Smooth muscle cell (in vitro differentiated cells): ENCODE results near the gene NGEF. TPM values are rescaled to one million over a fixed set of nuclear protein-coding genes. Genes with fewer than 3 reads are reported as not detected.

Source experiments
- DNase-seq: peaks from one replicate; lab custom pipeline; 2025; ENCODE audit not compliant: unreplicated experiment; lab: John Stamatoyannopoulos, UW
- H2AFZ ChIP-seq: fragments of 200-600 bp; sonication (generic); 2 replicates; pipeline ENCODE4 v1.6.0; 2016; ENCODE audit warnings: antibody characterized with exemption, low read depth, mild to moderate bottlenecking
- H3F3A ChIP-seq: fragments of 200-600 bp; sonication (generic); 2 replicates; pipeline ENCODE4 v1.6.0; 2017; ENCODE audit warnings: antibody characterized with exemption, low read depth
- H3K27ac ChIP-seq: fragments of 200-600 bp; sonication (generic); 2 replicates; pipeline ENCODE4 v1.5.1; 2016; ENCODE audit warnings: low read depth, mild to moderate bottlenecking
- H3K27me3 ChIP-seq: fragments of 200-600 bp; sonication (generic); 2 replicates; pipeline ENCODE4 v1.6.1; 2016; ENCODE audit warnings: low read depth, mild to moderate bottlenecking
- H3K36me3 ChIP-seq: fragments of 200-600 bp; sonication (generic); 2 replicates; pipeline ENCODE4 v1.5.1; 2016; ENCODE audit warnings: low read depth
- H3K4me1 ChIP-seq: fragments of 200-600 bp; sonication (generic); 2 replicates; pipeline ENCODE4 v1.5.1; 2016; ENCODE audit warnings: low read depth
- H3K4me2 ChIP-seq: fragments of 200-600 bp; sonication (generic); 2 replicates; pipeline ENCODE4 v1.6.0; 2016; ENCODE audit warnings: mild to moderate bottlenecking
- H3K4me3 ChIP-seq: fragments of 200-600 bp; sonication (generic); 2 replicates; pipeline ENCODE4 v1.5.1; 2016; ENCODE audit warnings: mild to moderate bottlenecking
- H3K79me2 ChIP-seq: fragments of 200-600 bp; sonication (generic); 2 replicates; pipeline ENCODE4 v1.6.0; 2016; ENCODE audit warnings: low read depth, mild to moderate bottlenecking
- H3K9ac ChIP-seq: fragments of 200-600 bp; sonication (generic); 2 replicates; pipeline ENCODE4 v1.6.0; 2016; ENCODE audit warnings: low read depth
- H3K9me3 ChIP-seq: fragments of 200-600 bp; sonication (generic); replicated peaks from 2 replicates; pipeline ENCODE4 v1.5.1; 2016; ENCODE audit warnings: low read depth
- H4K20me1 ChIP-seq: fragments of 200-600 bp; sonication (generic); 2 replicates; pipeline ENCODE4 v1.6.0; 2016; ENCODE audit warnings: low read depth
- CTCF ChIP-seq: fragments of 200-600 bp; sonication (generic); IDR thresholded peaks from 2 replicates; pipeline ENCODE4 v1.5.1; 2017; ENCODE audit warnings: borderline replicate concordance, mild to moderate bottlenecking, antibody characterized with exemption; ENCODE audit not compliant: insufficient read depth, poor library complexity, severe bottlenecking
- WGBS: methylation state at CpG from one replicate; pipeline ENCODE4 v1.1.7; 2016; ENCODE audit warnings: low lambda C conversion rate; 5-methylcytosine and 5-hydroxymethylcytosine counted together
- polyA plus RNA-seq: library from polyadenylated mRNA; unstranded; fragments of >200 nt; fragmentation: Nextera tagmentation; extraction: Ambion mirVana; gene quantifications from 2 replicates; pipeline ENCODE4 v1.2.1, GENCODE V29; 2016
- total RNA-seq: library from RNA; depleted of rRNA; stranded (reverse); fragments of >200 nt; gene quantifications from 2 replicates; pipeline ENCODE4 v1.2.3, GENCODE V29; 2014

Gene NGEF
- total and polyA plus RNA-seq, 2 experiments from 2014 or later, result 0.09 TPM; not detected in 1

GRCh38 chr2:233013650-233014049 is 594 bp upstream of the NGEF start:
- no peaks in the 10 kb centered on the region for H3F3A ChIP-seq
- DNase-seq, result no peak
- no peak overlapping the region for H2AFZ ChIP-seq
- no peaks in the 10 kb centered on the region for H3K79me2 ChIP-seq
- H3K9ac ChIP-seq, result no peak overlapping the region
- H3K36me3 ChIP-seq, result no peaks in the 10 kb centered on the region
- no peaks in the 10 kb centered on the region for H3K4me1 ChIP-seq
- no peaks in the 10 kb centered on the region for H3K9me3 ChIP-seq
- H4K20me1 ChIP-seq, result no peaks in the 10 kb centered on the region
- no peaks in the 10 kb centered on the region for H3K27me3 ChIP-seq
- H3K27ac ChIP-seq, result no peak overlapping the region
- H3K4me2 ChIP-seq, result no peak overlapping the region
- H3K4me3 ChIP-seq, result no peak overlapping the region
- TF ChIP-seq CTCF, result no peak
- 88% methylated on average over 1 of the region's 1 CpG for WGBS

GRCh38 chr2:233012301-233012971 is 620 bp downstream of the NGEF start:
- H3K36me3 ChIP-seq, result no peaks in the 10 kb centered on the region
- whole genome bisulfite sequencing, result 81% methylated on average over 12 of the region's 12 CpGs
- no peak overlapping the region for H3K27ac ChIP-seq

DNA sequence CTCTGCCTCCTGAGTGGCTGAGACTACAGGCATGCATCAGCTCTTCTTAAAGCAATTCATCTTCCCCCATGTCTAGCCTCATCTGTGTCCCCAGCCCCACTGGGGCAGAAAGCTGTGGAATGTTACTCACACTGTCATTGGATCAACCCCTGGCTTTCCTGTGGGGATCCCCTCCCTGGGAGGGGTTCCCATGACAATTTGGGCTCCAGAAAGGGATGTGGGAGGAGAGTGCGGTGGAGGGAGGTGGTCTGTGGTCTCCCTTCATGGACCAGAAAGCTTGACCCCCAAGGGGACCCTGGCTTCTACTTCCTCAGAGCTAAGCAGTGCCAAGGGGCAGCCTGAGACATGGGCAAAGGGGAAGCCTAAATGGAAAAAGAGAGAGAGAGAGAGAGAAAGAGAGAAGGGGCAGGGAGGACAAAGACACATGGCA is 1.3 kb downstream of the NGEF start:
- WGBS, result 94% methylated on average over 1 of the region's 1 CpG
- Histone ChIP-seq H3K9ac (no peak overlapping the region), H3K27me3 (no peaks in the 10 kb centered on the region), H3K79me2 (no peaks in the 10 kb centered on the region), H3K27ac (no peak overlapping the region), H2AFZ (no peak overlapping the region), H3K4me3 (no peak overlapping the region), H3K4me2 (no peak overlapping the region), H3K9me3 (no peaks in the 10 kb centered on the region), H3K36me3 (no peaks in the 10 kb centered on the region), H3K4me1 (no peaks in the 10 kb centered on the region), H3F3A (no peaks in the 10 kb centered on the region), H4K20me1 (no peaks in the 10 kb centered on the region)
- TF ChIP-seq CTCF, result no peak
- no peak for DNase-seq

More at GRCh38 chr2:233012301-233012971, 620 bp downstream of the NGEF start:
- Histone ChIP-seq H4K20me1 (no peaks in the 10 kb centered on the region), H3F3A (no peaks in the 10 kb centered on the region), H3K79me2 (no peaks in the 10 kb centered on the region), H3K9me3 (no peaks in the 10 kb centered on the region), H3K9ac (no peak overlapping the region), H3K4me1 (no peaks in the 10 kb centered on the region), H3K4me2 (no peak overlapping the region), H3K4me3 (no peak overlapping the region), H2AFZ (no peak overlapping the region), H3K27me3 (no peaks in the 10 kb centered on the region)
- no peak for DNase-seq
- TF ChIP-seq CTCF, result no peak

- no peak overlapping the region for H3K4me2 ChIP-seq
- no peak for DNase-seq
Measured at GRCh38 chr2:233011268-233011650, 1.8 kb downstream of the NGEF start.

More at GRCh38 chr2:233011268-233011650, 1.8 kb downstream of the NGEF start:
- Histone ChIP-seq H3K27me3 (no peaks in the 10 kb centered on the region), H3K9me3 (no peaks in the 10 kb centered on the region), H3K27ac (no peak overlapping the region), H2AFZ (no peak overlapping the region), H3K79me2 (no peaks in the 10 kb centered on the region), H4K20me1 (no peaks in the 10 kb centered on the region), H3K36me3 (no peaks in the 10 kb centered on the region), H3F3A (no peaks in the 10 kb centered on the region), H3K4me3 (no peak overlapping the region), H3K9ac (no peak overlapping the region), H3K4me1 (no peaks in the 10 kb centered on the region)
- TF ChIP-seq CTCF, result no peak
- WGBS, result 90% methylated on average over 6 of the region's 6 CpGs
